Neuron (in vitro differentiated cells): ENCODE results near the gene MRPL22.
A peak's percentile ranks its signal among the peaks of the same experiment; 100 is the strongest.
"Not testable (repeated sequence)": the region's sequence is repeated elsewhere in the genome, so short reads cannot be mapped to it uniquely, and the experiment has no call there.

Experiments
- H2AFZ ChIP-seq: one replicate; pipeline ENCODE4 v1.6.1; 2013; ENCODE audit warnings: low read depth, mild to moderate bottlenecking, inconsistent platforms, low read length, moderate library complexity
- H3K27me3 ChIP-seq: one replicate; pipeline ENCODE4 v1.6.1; 2013; ENCODE audit warnings: low read length; ENCODE audit not compliant: insufficient read depth
- H3K36me3 ChIP-seq: one replicate; pipeline ENCODE4 v1.6.1; 2013; ENCODE audit warnings: low read length; ENCODE audit not compliant: insufficient read depth
- H3K4me1 ChIP-seq: one replicate; pipeline ENCODE4 v1.6.1; 2013; ENCODE audit warnings: low read length; ENCODE audit not compliant: insufficient read depth
- H3K4me3 ChIP-seq: 2 replicates; pipeline ENCODE4 v1.5.1; 2013; ENCODE audit warnings: mild to moderate bottlenecking, low read length, moderate library complexity
- H3K9me3 ChIP-seq: one replicate; pipeline ENCODE4 v1.6.1; 2013; ENCODE audit warnings: low read length

The MRPL22 gene

DNA sequence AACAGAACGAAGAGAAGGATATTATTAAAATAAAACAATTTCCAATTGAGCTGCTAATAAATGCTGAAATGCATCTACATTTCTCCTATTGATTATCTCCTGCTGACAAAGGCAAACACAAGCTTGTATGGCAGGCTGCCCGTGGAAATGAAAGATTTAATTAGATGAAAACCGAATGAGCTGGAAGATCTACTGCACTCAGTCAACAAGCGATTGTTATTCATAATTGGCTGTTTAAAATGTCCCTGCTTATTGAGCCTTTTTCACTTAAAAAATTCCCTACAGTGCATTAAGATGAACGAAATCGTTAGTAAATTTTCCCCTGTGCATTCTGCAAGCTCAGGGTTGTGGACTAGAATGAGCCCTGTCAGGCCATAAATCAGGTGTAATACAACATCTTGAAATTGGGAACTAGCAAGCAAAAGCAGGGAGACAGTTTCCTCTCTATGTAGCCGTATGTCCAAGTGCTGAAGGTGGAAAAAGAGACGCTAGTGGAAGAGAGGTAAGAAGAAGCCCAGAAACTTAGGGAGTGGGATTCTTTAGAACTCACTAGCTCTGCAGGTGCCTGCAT, 44.2 kb downstream of the MRPL22 start:
- no peaks in the 10 kb centered on the region for H3K9me3 ChIP-seq
- no peaks in the 10 kb centered on the region for H3K27me3 ChIP-seq
- no peaks in the 10 kb centered on the region for H3K4me1 ChIP-seq
- H3K4me3 ChIP-seq = no peak overlapping the region
- H2AFZ ChIP-seq = no peak overlapping the region
- no peaks in the 10 kb centered on the region for H3K36me3 ChIP-seq

GRCh38 chr5:154986151-154986550, 45.3 kb downstream of the MRPL22 start:
- no peaks in the 10 kb centered on the region for H3K9me3 ChIP-seq
- H3K4me3 ChIP-seq = no peak overlapping the region
- no peak overlapping the region for H2AFZ ChIP-seq
- no peaks in the 10 kb centered on the region for H3K4me1 ChIP-seq
- H3K27me3 ChIP-seq = no peaks in the 10 kb centered on the region
- H3K36me3 ChIP-seq = no peaks in the 10 kb centered on the region

DNA sequence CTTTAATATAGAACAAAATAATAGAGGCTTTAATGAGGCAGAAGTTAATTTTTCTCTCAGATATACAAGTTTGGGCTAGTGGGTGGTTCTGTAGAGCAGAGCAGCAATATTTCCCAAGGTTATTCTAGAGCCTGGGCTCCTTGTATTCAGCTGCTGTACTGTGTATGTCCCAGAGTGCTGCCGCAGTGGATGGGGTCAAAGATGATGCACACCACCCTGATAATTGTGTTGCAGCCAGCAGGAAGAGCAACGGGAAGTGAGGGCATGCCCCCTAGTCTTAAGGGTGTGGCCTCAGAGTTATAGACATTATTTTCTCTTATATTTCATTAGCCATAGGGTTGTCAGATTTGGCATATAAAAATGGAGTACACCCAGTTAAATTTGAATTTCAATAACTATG, 48.8 kb downstream of the MRPL22 start:
- Histone ChIP-seq H3K9me3 (no peaks in the 10 kb centered on the region), H3K4me3 (no peak overlapping the region), H3K27me3 (no peaks in the 10 kb centered on the region), H2AFZ (no peak overlapping the region), H3K36me3 (no peaks in the 10 kb centered on the region), H3K4me1 (no peaks in the 10 kb centered on the region)

GRCh38 chr5:154993461-154993860, 52.6 kb downstream of the MRPL22 start:
- H3K4me3 ChIP-seq = no peak overlapping the region
- H3K4me1 ChIP-seq = no peaks in the 10 kb centered on the region
- no peaks in the 10 kb centered on the region for H3K36me3 ChIP-seq
- no peaks in the 10 kb centered on the region for H3K27me3 ChIP-seq
- no peaks in the 10 kb centered on the region for H3K9me3 ChIP-seq
- H2AFZ ChIP-seq = no peak overlapping the region

GRCh38 chr5:154995679-154996078, 54.8 kb downstream of the MRPL22 start:
- Histone ChIP-seq H2AFZ (no peak overlapping the region), H3K4me3 (no peak overlapping the region), H3K9me3 (no peaks in the 10 kb centered on the region), H3K27me3 (no peaks in the 10 kb centered on the region), H3K4me1 (no peaks in the 10 kb centered on the region), H3K36me3 (no peaks in the 10 kb centered on the region)

GRCh38 chr5:154997746-154998145, 56.9 kb downstream of the MRPL22 start:
- Histone ChIP-seq H3K36me3 (no peaks in the 10 kb centered on the region), H3K9me3 (no peaks in the 10 kb centered on the region), H3K4me1 (no peaks in the 10 kb centered on the region), H3K4me3 (no peak overlapping the region), H2AFZ (no peak overlapping the region), H3K27me3 (no peaks in the 10 kb centered on the region)

DNA sequence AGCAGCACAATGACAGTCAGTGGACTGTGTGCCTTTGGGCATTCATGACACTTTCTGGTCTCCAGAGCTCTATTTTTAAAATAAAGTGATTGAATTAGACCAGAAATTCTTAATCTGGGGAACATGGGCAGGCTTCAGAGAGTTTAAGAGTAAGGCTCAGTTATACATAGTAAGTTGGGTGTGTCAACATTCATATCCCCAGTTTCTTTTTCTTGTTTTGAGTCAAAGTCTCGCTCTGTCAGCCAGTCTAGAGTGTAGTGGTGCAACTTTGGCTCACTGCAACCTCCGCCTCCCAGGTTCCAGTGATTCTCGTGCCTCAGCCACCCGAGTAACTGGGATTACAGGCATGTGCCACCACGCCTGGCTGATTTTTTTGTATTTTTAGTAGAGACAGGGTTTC, 59.0 kb downstream of the MRPL22 start:
- H3K9me3 ChIP-seq = no peaks in the 10 kb centered on the region
- no peak overlapping the region for H2AFZ ChIP-seq
- H3K27me3 ChIP-seq = no peaks in the 10 kb centered on the region
- H3K36me3 ChIP-seq = no peaks in the 10 kb centered on the region
- H3K4me1 ChIP-seq = no peaks in the 10 kb centered on the region
- H3K4me3 ChIP-seq = no peak overlapping the region

DNA sequence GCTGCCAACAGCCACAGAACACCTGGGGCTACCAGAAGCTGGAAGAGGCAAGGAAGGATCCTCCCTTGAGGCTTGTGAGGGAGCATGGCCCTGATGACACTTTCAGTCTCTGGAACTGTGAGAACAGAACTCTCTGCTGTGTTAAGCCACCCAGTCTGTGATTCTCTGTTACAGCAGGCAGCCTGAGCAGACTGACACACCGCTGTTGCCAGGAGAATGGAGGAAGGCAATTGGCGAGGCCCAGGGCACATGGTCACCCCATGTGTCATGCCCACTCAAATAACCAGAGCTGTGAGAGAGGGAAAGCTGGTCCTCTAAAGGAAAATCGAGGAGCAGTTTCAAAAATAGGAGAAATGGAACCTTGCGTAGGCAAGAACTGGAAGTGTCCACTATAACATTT, 60.6 kb downstream of the MRPL22 start:
- Histone ChIP-seq H2AFZ (no peak overlapping the region), H3K36me3 (no peaks in the 10 kb centered on the region), H3K4me1 (no peaks in the 10 kb centered on the region), H3K9me3 (no peaks in the 10 kb centered on the region), H3K4me3 (no peak overlapping the region), H3K27me3 (no peaks in the 10 kb centered on the region)

DNA sequence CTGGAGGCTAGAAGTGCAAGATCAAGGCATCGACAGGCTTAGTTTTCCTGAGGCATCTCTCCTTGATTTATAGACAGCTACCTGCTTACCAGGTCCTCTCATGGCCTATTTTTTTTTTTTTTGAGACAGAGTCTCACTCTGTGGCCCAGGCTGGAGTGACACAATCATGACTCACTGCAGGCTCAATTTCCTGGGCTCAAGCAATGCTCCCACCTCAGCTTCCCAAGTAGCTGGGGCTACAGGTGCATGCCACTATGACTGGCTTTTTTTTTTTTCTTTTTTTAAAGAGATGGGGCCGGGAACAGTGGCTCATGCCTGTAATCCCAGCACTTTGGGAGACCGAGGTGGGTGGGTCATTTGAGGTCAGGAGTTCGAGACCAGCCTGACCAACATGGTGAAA, 61.8 kb downstream of the MRPL22 start:
- not testable (repeated sequence) for H3K36me3 ChIP-seq, H2AFZ ChIP-seq, H3K9me3 ChIP-seq, H3K4me3 ChIP-seq, H3K27me3 ChIP-seq, H3K4me1 ChIP-seq

GRCh38 chr5:155004138-155004744, 63.4 kb downstream of the MRPL22 start:
- H3K27me3 ChIP-seq = no peaks in the 10 kb centered on the region
- no peak overlapping the region for H2AFZ ChIP-seq
- H3K4me1 ChIP-seq = peaks cover 3% of the 10 kb centered on the region
- H3K36me3 ChIP-seq = no peaks in the 10 kb centered on the region
- no peak overlapping the region for H3K4me3 ChIP-seq
- H3K9me3 ChIP-seq = no peaks in the 10 kb centered on the region

- H3K36me3 ChIP-seq, H3K4me1 ChIP-seq, H3K27me3 ChIP-seq, H3K9me3 ChIP-seq, H2AFZ ChIP-seq, H3K4me3 ChIP-seq: not testable (repeated sequence)
These were observed 65.4 kb downstream of the MRPL22 start for GRCh38 chr5:155006265-155006664.

- H3K4me1 ChIP-seq = peaks cover 3% of the 10 kb centered on the region
- no peak overlapping the region for H2AFZ ChIP-seq
- no peaks in the 10 kb centered on the region for H3K9me3 ChIP-seq
- H3K27me3 ChIP-seq = no peaks in the 10 kb centered on the region
- H3K4me3 ChIP-seq = no peak overlapping the region
- H3K36me3 ChIP-seq = no peaks in the 10 kb centered on the region
These were observed 67.8 kb downstream of the MRPL22 start for GRCh38 chr5:155008669-155009068.

- peaks cover 3% of the 10 kb centered on the region for H3K4me1 ChIP-seq
- no peak overlapping the region for H3K4me3 ChIP-seq
- H3K36me3 ChIP-seq = no peaks in the 10 kb centered on the region
- H3K27me3 ChIP-seq = no peaks in the 10 kb centered on the region
- no peaks in the 10 kb centered on the region for H3K9me3 ChIP-seq
- H2AFZ ChIP-seq = no peak overlapping the region
These were observed 70.0 kb downstream of the MRPL22 start for GRCh38 chr5:155010881-155011280.

GRCh38 chr5:155013526-155013925, 72.7 kb downstream of the MRPL22 start, which contains the start of gene KIF4B:
Gene KIF4B (plus strand): TSS chr5:155013755. CDS start chr5:155013860, 105 bp downstream.
- Histone ChIP-seq H3K9me3 (no peaks in the 10 kb centered on the region), H3K4me3 (peak within 1 kb of the TSS; percentile 21), H3K27me3 (no peaks in the 10 kb centered on the region), H2AFZ (no peak within 1 kb of the TSS), H3K4me1 (peaks cover 3% of the 10 kb centered on the region), H3K36me3 (no peaks in the 10 kb centered on the region)
